ENCODE results near the gene GON7. TPM values are rescaled to one million over a fixed set of nuclear protein-coding genes. Genes with fewer than 3 reads are reported as not detected.

The GON7 gene
- total and polyA plus RNA-seq, 12 donors: 9.4 to 34.9 (median 18.0) TPM

- Histone ChIP-seq H3K9me3 (replicated peaks in 1 of 3) (no peaks in the 10 kb centered on the region), H3K36me3 (replicated peaks in 1 of 2) (peaks cover 0 to 51% of the 10 kb centered on the region in 2 donors), H3K27ac (no peak overlapping the region), H3K4me3 (no peak overlapping the region), H3K27me3 (no peaks in the 10 kb centered on the region), H3K4me1 (replicated peaks in 1 of 2) (no peaks in the 10 kb centered on the region)
- no peak for DNase-seq
- WGBS, 4 donors: 87 to 89% (median 87%) methylated on average over 10 of the region's 10 CpGs
- intact Hi-C loops (cut with DNase I): no loop called here
- TF ChIP-seq CTCF (IDR thresholded peaks at IDR 0.05): no peak
- no peak for TF ChIP-seq POLR2A (IDR thresholded peaks at IDR 0.05)
Measured at GRCh38 chr14:93245764-93246420, 39.0 kb upstream of the GON7 start.

- TF ChIP-seq CTCF (IDR thresholded peaks at IDR 0.05): no peak
- TF ChIP-seq POLR2A (IDR thresholded peaks at IDR 0.05): no peak
- 81 to 95% (median 92%) methylated on average over 3 of the region's 3 CpGs for WGBS, 4 donors
- Histone ChIP-seq H3K27ac (no peak overlapping the region), H3K36me3 (replicated peaks in 1 of 2) (peaks cover 0 to 48% of the 10 kb centered on the region in 2 donors), H3K9me3 (replicated peaks in 1 of 3) (no peaks in the 10 kb centered on the region), H3K27me3 (no peaks in the 10 kb centered on the region), H3K4me3 (no peak overlapping the region), H3K4me1 (replicated peaks in 1 of 2) (no peaks in the 10 kb centered on the region)
- intact Hi-C loops (cut with DNase I): no loop called here
- no peak for DNase-seq
Measured at GRCh38 chr14:93240678-93241000, 33.8 kb upstream of the GON7 start.

- 95 to 97% (median 96%) methylated on average over 22 to 25 of the region's 25 CpGs for WGBS, 4 donors
- H3K36me3 ChIP-seq (replicated peaks in 1 of 2): peaks cover 0 to 42% of the 10 kb centered on the region in 2 donors
- no peak for DNase-seq
Measured at GRCh38 chr14:93239869-93240677, 33.2 kb upstream of the GON7 start.

More at GRCh38 chr14:93239869-93240677, 33.2 kb upstream of the GON7 start:
- TF ChIP-seq POLR2A (IDR thresholded peaks at IDR 0.05) (no peak), CTCF (IDR thresholded peaks at IDR 0.05) (no peak)
- Histone ChIP-seq H3K27ac (no peak overlapping the region), H3K9me3 (replicated peaks in 1 of 3) (no peaks in the 10 kb centered on the region), H3K4me3 (no peak overlapping the region), H3K27me3 (no peaks in the 10 kb centered on the region), H3K4me1 (replicated peaks in 1 of 2) (no peaks in the 10 kb centered on the region)
- intact Hi-C loops (cut with DNase I): loop anchor here (10.0 kb wide), 2 partner anchors 95 to 305 kb away; partner anchors contain the start of gene BTBD7 (in 1 of the 2)
